Islet of Langerhans (tissue), 1 donor: ENCODE measurements around the gene EGFR.

Source experiments
- FAIRE-seq: peaks from one replicate; lab custom pipeline; 2011; peaks lifted over from hg19 to GRCh38; lab: Jason Lieb, UNC

The EGFR gene

GRCh38 chr7:55104712-55105433, 86.1 kb downstream of the EGFR start:
- FAIRE-seq: no peak

DNA sequence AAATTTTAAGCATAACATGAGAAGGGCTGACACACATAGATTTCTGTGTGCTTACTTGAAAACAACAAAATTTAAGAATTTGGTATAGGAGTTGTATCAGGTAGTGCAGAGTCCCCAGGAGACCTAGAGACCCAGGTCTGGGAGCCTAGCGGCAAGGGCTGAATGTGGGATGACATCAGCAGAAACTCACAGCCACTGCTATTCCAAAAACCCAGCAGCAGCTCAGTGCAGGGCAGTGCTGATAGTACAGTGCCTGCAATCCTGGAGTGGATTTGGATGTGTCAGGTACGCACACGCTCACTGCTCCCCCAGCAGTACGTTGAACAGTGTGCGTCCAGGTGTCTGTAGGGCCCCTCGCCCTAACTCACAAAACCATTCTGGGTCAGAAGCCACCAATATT, 87.1 kb downstream of the EGFR start:
- no peak for FAIRE-seq

DNA sequence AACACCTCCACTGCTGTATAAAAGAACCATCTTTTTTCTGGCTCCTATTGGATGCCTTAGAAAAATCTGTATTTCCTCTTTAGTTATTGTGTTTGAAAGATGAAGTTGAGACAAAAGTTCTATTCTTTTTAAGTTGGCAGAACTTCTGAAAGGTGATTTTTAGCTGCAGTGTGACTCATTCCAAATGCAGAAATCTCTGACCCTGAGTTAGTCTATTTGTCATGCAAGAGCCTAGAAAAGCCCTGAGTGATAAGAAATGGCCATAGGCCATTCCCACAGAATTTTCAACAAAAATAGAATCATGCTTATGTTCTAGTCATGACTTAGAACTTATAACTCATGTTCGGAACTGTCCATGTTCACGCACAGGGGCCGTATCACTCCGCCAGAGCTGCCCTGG, 89.1 kb downstream of the EGFR start:
- FAIRE-seq: no peak

DNA sequence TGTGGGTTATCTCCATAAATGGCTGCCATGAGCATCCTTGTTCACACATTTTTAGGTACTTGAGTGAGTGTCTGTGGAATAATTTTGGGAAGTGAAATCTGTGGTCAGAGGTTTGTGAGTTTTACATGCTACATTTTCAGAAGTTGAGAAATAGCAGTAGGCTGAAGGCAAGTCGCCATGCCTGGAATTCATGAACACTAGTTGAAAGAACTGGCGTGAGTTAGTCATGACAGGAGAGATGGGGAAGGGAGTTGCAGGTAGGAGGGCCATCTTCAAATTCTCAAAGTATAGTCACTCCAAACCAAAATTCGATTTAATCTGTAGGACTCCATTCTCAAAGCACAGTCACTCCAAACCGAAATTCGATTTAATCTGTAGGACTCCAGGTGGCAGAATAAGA, 89.6 kb downstream of the EGFR start:
- no peak for FAIRE-seq

DNA sequence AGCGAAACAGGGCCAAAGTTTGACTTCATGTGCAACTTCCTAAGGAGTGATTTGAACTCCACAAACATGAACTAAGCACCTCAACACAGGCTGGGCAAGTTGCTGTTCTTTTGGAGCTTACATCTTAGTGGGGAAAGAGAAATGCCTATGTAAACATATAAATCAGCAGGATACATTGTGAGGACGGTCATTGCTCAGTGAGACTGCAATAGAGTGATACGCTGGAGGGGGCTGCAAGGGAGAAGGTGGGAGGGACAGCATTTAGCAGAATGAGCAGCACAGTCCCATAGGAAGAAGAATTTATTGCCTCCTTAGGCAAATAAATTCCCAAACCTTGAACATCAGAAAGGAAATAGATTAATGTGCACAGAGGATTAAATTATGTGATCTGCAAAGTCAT, 90.0 kb downstream of the EGFR start:
- FAIRE-seq: no peak

- no peak for FAIRE-seq
Observed at GRCh38 chr7:55109404-55110167, 90.8 kb downstream of the EGFR start.

DNA sequence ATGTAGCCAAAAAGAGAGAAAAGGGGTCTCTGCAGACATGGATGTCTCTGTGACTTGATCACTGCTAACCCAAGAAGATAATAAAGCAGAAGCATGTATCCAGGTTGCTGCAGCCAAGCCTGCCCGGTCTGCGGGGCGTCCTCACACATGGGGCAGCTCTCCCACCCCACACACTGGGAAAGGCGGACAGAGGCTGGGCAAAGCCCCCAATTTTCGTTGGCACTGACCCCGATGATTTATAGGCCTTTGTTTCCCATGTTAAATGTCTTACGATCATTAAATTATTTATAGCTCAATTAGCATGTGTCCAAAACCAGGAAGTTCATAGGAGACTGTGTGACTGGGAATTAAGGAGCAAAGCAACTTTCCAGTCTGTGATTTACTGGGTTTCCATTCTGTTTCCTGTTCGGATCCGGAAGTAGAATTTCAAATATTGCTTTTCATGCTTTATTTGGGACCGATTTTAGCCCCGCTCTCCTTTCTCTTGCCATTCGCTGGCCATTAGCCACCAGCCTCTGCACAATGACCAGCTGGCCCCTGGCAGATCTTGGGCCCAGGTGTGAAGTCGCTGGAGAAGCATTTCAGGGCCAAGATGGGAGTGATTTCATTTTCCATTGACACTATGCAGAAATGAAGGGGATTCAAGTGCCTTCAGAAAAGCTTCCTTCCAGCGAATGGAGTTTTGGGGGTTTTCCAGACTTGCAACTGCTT, 91.6 kb downstream of the EGFR start:
- no peak for FAIRE-seq

- no peak for FAIRE-seq
Observed at GRCh38 chr7:55110993-55111361, 92.2 kb downstream of the EGFR start.

GRCh38 chr7:55112056-55112455, 93.2 kb downstream of the EGFR start:
- no peak for FAIRE-seq

DNA sequence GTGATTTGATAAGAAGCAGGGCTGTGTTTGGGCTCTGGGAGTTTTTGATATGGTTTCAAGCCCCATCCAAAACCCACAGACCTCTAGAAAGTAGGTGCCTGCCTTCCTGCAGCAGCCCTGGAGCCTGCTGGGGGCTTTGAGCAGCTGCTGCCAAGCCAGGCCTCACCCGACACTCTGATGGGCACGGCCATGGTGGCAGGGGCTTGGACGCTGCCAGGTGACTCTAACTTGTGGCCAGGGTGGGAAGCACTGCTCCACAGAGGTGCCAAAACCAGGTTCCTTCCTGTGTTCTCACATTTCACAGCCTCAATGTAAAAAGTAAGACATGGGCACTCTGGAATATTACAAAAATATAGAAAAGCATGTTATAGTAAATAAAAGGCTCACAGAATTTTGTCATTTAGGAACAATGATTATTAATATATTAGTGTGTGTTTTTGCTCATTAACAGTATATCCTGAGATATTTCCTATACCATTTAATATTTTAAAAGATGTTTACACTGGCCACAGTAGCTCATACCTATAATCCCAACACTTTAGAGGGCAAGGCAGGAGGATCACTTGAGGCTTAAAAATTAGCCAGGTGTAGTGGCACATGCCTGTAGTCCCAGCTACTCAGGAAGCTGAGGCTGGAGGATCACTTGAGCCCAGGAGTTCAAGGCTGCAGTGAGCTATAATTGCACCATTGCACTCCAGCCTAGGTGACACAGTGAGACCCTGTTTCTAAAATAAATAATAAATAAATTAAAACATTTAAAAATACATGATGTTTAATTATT, 95.1 kb downstream of the EGFR start:
- FAIRE-seq: no peak

DNA sequence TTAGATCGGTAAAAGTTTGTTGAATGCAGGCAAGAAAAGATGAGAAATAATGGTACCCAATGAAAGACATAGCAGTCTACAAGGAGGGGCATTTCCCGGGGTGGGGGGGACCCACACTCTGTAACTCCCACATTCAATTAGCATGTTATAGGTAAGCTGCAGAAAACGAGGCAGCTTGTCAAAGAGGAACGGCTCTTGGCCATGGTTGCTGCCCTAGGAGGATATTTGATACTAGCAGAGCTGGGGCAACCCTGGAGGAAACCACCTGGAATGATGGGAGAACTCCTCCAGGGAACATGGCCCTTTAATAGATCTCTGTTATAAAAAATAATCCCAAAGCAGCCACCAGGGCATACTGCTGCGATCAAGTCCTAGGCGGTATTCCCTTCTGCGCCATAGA, 98.5 kb downstream of the EGFR start:
- no peak for FAIRE-seq

DNA sequence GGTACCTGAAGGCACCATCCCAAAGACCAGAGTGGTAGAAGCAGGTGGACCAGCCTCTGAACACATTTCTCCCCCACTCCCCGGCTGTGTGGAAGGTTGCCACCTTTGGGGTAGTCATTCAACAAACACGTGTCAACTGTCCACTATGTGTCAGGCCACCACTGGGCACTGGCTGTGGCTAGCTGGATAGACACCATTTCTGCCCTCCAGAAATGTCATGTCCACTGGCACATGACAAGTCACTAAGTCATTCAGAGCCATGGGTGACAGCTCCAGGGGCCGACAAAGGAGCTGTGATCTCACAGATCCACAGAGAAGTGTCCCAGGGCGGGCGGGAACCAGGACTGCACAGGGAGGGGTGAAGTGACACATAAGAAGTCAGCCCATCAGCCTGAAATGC, 99.6 kb downstream of the EGFR start:
- no peak for FAIRE-seq

GRCh38 chr7:55119571-55119970, 100.8 kb downstream of the EGFR start:
- no peak for FAIRE-seq

GRCh38 chr7:55120074-55120473, 101.3 kb downstream of the EGFR start:
- no peak for FAIRE-seq

GRCh38 chr7:55120501-55121198, 101.8 kb downstream of the EGFR start:
- FAIRE-seq: no peak

DNA sequence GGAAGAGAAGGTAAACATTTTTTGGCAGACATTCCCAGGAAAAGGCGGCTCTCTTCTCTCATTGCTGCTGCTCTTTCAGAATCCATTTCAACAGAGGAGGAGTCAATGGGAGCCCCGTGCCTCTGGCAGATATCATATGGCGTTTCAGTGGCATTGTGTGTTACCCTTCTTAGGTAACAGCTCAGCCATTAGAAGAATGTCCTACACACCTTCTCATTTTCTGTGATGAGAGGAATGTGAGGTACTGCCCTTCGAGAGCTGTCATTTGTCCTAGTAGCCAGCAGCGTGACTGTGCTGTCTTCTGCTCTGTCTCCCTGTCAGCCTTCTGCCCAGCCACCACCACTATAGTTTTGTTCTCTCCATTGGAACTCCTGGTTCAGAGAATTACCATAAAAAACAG, 102.4 kb downstream of the EGFR start:
- no peak for FAIRE-seq

GRCh38 chr7:55122263-55122662, 103.4 kb downstream of the EGFR start:
- FAIRE-seq: no peak

DNA sequence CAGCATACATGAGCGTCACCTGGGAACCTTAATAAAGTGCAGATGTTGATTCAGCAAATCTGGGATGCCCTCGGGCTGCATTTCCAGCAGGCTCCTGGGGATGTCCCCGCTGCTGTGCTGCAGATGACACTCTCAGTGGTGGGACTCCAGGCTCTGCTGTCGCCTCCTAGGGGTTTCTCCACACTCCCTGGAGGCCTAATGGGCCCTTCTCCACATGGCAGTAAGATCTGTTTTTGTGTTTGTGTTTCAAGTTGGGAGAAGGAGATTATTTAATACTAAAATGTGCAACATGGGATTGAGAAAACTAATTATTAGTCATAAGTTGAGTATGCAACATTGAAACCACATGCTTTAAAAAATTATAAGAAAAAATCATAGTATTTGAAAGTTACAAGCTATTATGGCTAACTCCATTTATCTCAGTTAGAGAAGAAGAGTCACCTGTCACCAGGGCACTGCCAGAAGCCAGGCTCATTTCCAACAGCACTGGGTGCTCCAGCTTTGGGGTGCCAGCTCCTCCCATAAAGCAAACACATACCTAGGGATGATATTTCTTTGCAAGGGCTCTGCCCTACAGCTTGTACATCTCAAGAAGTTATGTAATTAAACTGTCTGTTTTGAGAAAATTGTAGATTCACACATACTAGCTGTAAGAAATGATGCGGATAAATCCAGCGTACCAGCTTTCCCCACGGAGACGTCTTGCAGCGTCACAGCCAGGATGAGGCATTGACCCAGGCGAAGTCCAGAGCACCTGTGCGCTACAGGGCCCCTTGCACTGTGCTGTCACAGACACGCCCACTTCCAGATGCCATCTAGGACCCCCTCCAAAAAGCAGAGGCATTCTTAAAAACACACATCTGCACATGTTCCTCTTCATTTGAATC, 106.4 kb downstream of the EGFR start:
- no peak for FAIRE-seq

- no peak for FAIRE-seq
Observed at GRCh38 chr7:55127135-55127551, 108.3 kb downstream of the EGFR start.

GRCh38 chr7:55127622-55128081, 108.8 kb downstream of the EGFR start:
- FAIRE-seq: no peak
